ENCODE data around the gene LMOD3. TPM values are rescaled to one million over a fixed set of nuclear protein-coding genes. Genes with fewer than 3 reads are reported as not detected.

Gene LMOD3
- total RNA-seq, 2 donors from 2014 or later, result 0.11 TPM; not detected in 1

DNA sequence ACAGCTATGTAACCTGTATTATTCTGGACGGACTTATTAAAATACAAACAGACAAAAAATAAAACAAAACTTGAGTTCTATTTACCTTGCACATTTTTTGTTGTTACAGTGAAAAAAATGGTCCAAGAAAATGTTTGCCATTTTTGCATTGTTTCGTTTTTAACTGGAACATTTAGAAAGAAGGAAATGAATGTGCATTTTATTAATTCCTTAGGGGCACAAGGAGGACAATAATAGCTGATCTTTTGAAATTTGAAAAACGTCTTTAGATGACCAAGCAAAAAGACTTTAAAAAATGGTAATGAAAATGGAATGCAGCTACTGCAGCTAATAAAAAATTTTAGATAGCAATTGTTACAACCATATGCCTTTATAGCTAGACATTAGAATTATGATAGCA is 17.1 kb downstream of the LMOD3 start:
- Histone ChIP-seq H3K9me3 (no peaks in the 10 kb centered on the region), H3K36me3 (no peaks in the 10 kb centered on the region), H3K27ac (no peak overlapping the region), H3K27me3 (no peaks in the 10 kb centered on the region), H3K4me1 (no peaks in the 10 kb centered on the region), H3K9ac (ENCODE audit: low read depth in 2 of 2, low read length in 2 of 2) (no peak overlapping the region), H3K4me3 (no peak overlapping the region)
- no peak for TF ChIP-seq CTCF (IDR thresholded peaks at IDR 0.05)
- intact Hi-C loops (cut with DNase I), result no loop called here
- no peak for DNase-seq

DNA sequence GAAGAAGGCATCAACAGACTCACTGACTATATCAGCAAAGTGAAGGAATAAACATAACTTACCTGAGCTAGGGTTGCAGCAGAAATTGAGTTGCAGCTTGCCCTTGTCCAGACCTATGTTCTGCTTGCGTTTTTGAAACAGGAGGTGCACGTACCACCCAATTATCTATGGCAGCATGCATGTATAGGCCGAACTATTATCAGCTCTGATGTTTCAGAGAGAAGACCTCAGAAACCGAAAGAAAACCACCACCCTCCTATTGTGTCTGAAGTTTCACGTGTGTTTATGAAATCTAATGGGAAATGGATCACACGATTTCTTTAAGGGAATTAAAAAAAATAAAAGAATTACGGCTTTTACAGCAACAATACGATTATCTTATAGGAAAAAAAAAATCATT is 17.8 kb downstream of the LMOD3 start:
- no peak overlapping the region for H3K4me3 ChIP-seq
- DNase-seq, result no peak
- TF ChIP-seq CTCF (IDR thresholded peaks at IDR 0.05), result no peak
- H3K4me1 ChIP-seq, result no peaks in the 10 kb centered on the region
- H3K36me3 ChIP-seq, result no peaks in the 10 kb centered on the region
- no peak overlapping the region for H3K9ac ChIP-seq (ENCODE audit: low read depth in 2 of 2, low read length in 2 of 2)
- H3K9me3 ChIP-seq, result no peaks in the 10 kb centered on the region
- intact Hi-C loops (cut with DNase I), result no loop called here
- H3K27ac ChIP-seq, result no peak overlapping the region
- no peaks in the 10 kb centered on the region for H3K27me3 ChIP-seq

DNA sequence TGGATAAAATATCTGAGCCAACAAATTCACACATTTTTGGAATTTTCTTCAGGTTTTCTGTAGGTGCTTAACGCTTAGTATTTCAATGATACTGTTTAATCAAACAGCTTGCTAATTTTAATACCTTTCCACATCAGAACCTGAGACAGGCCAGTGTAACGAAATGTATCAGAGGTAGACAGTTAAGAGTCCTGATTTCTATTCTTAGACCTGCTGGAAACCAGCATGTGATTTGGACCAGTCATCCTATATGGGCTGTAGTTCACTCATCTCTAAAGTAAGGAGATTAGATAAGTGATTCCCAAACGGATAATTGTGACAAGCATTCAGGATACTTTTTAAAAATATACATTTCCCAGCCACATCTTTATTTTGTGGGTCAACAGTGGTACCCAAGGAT is 19.3 kb downstream of the LMOD3 start:
- no peaks in the 10 kb centered on the region for H3K36me3 ChIP-seq
- no peak for TF ChIP-seq CTCF (IDR thresholded peaks at IDR 0.05)

GRCh38 chr3:69102384-69102783 is 20.0 kb downstream of the LMOD3 start:
- intact Hi-C loops (cut with DNase I), result no loop called here
- no peak overlapping the region for H3K4me3 ChIP-seq
- no peaks in the 10 kb centered on the region for H3K9me3 ChIP-seq
- H3K4me1 ChIP-seq, result no peaks in the 10 kb centered on the region
- no peaks in the 10 kb centered on the region for H3K27me3 ChIP-seq
- H3K36me3 ChIP-seq, result no peaks in the 10 kb centered on the region
- DNase-seq, result no peak
- TF ChIP-seq CTCF (IDR thresholded peaks at IDR 0.05), result no peak
- no peak overlapping the region for H3K27ac ChIP-seq
- no peak overlapping the region for H3K9ac ChIP-seq (ENCODE audit: low read depth in 2 of 2, low read length in 2 of 2)

More for the DNA sequence above, 19.3 kb downstream of the LMOD3 start:
- intact Hi-C loops (cut with DNase I), result no loop called here
- H3K4me1 ChIP-seq, result no peaks in the 10 kb centered on the region
- no peak overlapping the region for H3K27ac ChIP-seq
- no peak for DNase-seq
- no peaks in the 10 kb centered on the region for H3K9me3 ChIP-seq
- H3K4me3 ChIP-seq, result no peak overlapping the region
- no peaks in the 10 kb centered on the region for H3K27me3 ChIP-seq
- no peak overlapping the region for H3K9ac ChIP-seq (ENCODE audit: low read depth in 2 of 2, low read length in 2 of 2)

DNA sequence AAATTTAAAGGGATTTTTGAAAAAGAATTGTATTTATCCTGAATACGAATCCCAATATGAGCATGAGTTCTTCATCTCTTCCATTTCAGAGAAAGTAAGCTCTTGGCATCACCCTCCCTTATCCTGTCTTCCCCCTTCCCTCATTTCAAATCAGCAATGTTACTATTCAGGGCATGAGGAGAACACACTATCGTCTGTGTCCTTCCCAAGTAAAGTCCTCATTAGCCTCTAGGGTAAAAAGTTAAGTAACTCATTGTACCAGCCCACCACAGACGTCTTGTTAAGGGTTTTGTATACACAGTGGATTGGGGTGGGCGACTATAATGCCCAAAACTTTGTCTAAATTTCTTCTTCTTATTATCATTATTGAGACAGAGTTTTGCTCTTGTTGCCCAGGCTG is 22.8 kb downstream of the LMOD3 start:
- Histone ChIP-seq H3K9ac (ENCODE audit: low read depth in 2 of 2, low read length in 2 of 2) (no peak overlapping the region), H3K4me1 (no peaks in the 10 kb centered on the region), H3K9me3 (no peaks in the 10 kb centered on the region), H3K4me3 (no peak overlapping the region), H3K27ac (no peak overlapping the region), H3K36me3 (no peaks in the 10 kb centered on the region), H3K27me3 (no peaks in the 10 kb centered on the region)
- intact Hi-C loops (cut with DNase I), result no loop called here
- DNase-seq, result no peak
- no peak for TF ChIP-seq CTCF (IDR thresholded peaks at IDR 0.05)
